Hepatocyte (in vitro differentiated cells): ENCODE results near the gene CDON. TPM values are rescaled to one million over a fixed set of nuclear protein-coding genes. Genes with fewer than 3 reads are reported as not detected.

Source experiments
- DNase-seq: peaks from one replicate; pipeline ENCODE4 v3.0.0-alpha.2; 2016; ENCODE audit warnings: low spot score
- H2AFZ ChIP-seq: fragments of 200-600 bp; sonication (generic); 2 replicates; pipeline ENCODE4 v1.6.0; 2016; ENCODE audit warnings: antibody characterized with exemption, mild to moderate bottlenecking
- H3K27ac ChIP-seq: fragments of 200-600 bp; sonication (generic); 2 replicates; pipeline ENCODE4 v1.5.1; 2016; ENCODE audit warnings: mild to moderate bottlenecking
- H3K27me3 ChIP-seq: fragments of 200-600 bp; sonication (generic); 2 replicates; pipeline ENCODE4 v1.6.1; 2016
- H3K36me3 ChIP-seq: fragments of 200-600 bp; sonication (generic); replicated peaks from 2 replicates; pipeline ENCODE4 v1.5.1; 2016; ENCODE audit warnings: low read depth; ENCODE audit not compliant: insufficient read depth
- H3K4me1 ChIP-seq: fragments of 200-600 bp; sonication (generic); 2 replicates; pipeline ENCODE4 v1.5.1; 2016; ENCODE audit warnings: mild to moderate bottlenecking, moderate library complexity; ENCODE audit not compliant: insufficient read depth
- H3K4me2 ChIP-seq: fragments of 200-600 bp; sonication (generic); 2 replicates; pipeline ENCODE4 v1.6.0; 2016
- H3K4me3 ChIP-seq: fragments of 200-600 bp; sonication (generic); 2 replicates; pipeline ENCODE4 v1.5.1; 2016; ENCODE audit warnings: mild to moderate bottlenecking
- H3K79me2 ChIP-seq: fragments of 200-600 bp; sonication (generic); 2 replicates; pipeline ENCODE4 v1.6.0; 2017; ENCODE audit warnings: mild to moderate bottlenecking
- H3K9me2 ChIP-seq: fragments of 200-600 bp; sonication (generic); replicated peaks from 2 replicates; pipeline ENCODE4 v1.6.0; 2017; ENCODE audit warnings: mild to moderate bottlenecking; ENCODE audit not compliant: insufficient read depth
- H3K9me3 ChIP-seq: fragments of 200-600 bp; sonication (generic); 2 replicates; pipeline ENCODE4 v1.5.1; 2016; ENCODE audit warnings: low read depth, mild to moderate bottlenecking
- H4K20me1 ChIP-seq: fragments of 200-600 bp; sonication (generic); 2 replicates; pipeline ENCODE4 v1.6.0; 2016; ENCODE audit warnings: mild to moderate bottlenecking; ENCODE audit not compliant: insufficient read depth, poor library complexity, severe bottlenecking
- EZH2 ChIP-seq: fragments of 200-600 bp; sonication (generic); IDR thresholded peaks from 2 replicates; pipeline ENCODE4 v1.6.1; 2016; ENCODE audit warnings: antibody characterized with exemption, mild to moderate bottlenecking, borderline replicate concordance
- EZH2phosphoT487 ChIP-seq: fragments of 200-600 bp; sonication (generic); IDR thresholded peaks from one replicate; pipeline ENCODE4 v1.6.1; 2018; ENCODE audit warnings: antibody characterized with exemption, mild to moderate bottlenecking, low read depth, moderate library complexity; ENCODE audit not compliant: unreplicated experiment, severe bottlenecking
- WGBS: methylation state at CpG from one replicate; pipeline ENCODE4 v1.1.6; 2016; ENCODE audit warnings: low lambda C conversion rate; ENCODE audit errors: missing lambda C conversion rate; 5-methylcytosine and 5-hydroxymethylcytosine counted together
- polyA plus RNA-seq: library from polyadenylated mRNA; unstranded; fragments of >200 nt; fragmentation: Nextera tagmentation; extraction: Ambion mirVana; gene quantifications from 2 replicates; pipeline ENCODE4 v1.2.1, GENCODE V29; 2016
- total RNA-seq: library from RNA; depleted of rRNA; stranded (reverse); fragments of >200 nt; gene quantifications from 2 replicates; pipeline ENCODE4 v1.2.3, GENCODE V29; 2014
- TF ChIP-seq, protein P1 (sequence below): fragments of 200-600 bp; sonication (generic); IDR thresholded peaks from 2 replicates; pipeline ENCODE4 v1.5.1; 2016; ENCODE audit warnings: antibody characterized with exemption, mild to moderate bottlenecking; ENCODE audit not compliant: poor library complexity

CDON gene
- total and polyA plus RNA-seq, 2 experiments from 2014 or later = 17.5 to 41.9 TPM

DNA sequence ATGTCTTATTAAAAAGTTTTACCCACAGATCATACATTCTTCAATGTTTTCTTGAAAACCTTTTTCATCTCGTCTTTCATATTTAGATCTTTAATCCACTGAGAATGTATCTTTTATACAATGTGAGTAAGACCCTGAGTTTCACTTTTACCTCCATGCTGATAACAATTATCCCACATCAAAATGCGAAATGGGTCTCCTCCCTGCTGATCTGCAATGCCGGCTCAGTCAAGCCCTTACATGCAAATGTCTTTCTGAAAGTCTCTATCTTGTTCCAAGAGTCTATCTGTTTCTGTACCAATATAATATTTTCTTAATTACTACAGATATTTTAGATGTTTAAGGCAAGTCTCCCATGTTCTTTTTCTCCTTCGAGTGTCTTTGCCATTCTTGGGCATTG, 50.9 kb downstream of the CDON start:
- no peaks in the 10 kb centered on the region for H4K20me1 ChIP-seq
- H3K4me2 ChIP-seq = no peak overlapping the region
- peaks cover 6% of the 10 kb centered on the region for H3K4me1 ChIP-seq
- TF ChIP-seq EZH2phosphoT487 = no peak
- no peaks in the 10 kb centered on the region for H3K79me2 ChIP-seq
- no peak overlapping the region for H3K27ac ChIP-seq
- H2AFZ ChIP-seq = no peak overlapping the region
- H3K4me3 ChIP-seq = no peak overlapping the region
- no peaks in the 10 kb centered on the region for H3K36me3 ChIP-seq
- no peaks in the 10 kb centered on the region for H3K27me3 ChIP-seq
- H3K9me2 ChIP-seq = peaks cover 3% of the 10 kb centered on the region
- H3K9me3 ChIP-seq = no peaks in the 10 kb centered on the region
- no peak for DNase-seq
- WGBS = 88% methylated on average over 4 of the region's 4 CpGs

DNA sequence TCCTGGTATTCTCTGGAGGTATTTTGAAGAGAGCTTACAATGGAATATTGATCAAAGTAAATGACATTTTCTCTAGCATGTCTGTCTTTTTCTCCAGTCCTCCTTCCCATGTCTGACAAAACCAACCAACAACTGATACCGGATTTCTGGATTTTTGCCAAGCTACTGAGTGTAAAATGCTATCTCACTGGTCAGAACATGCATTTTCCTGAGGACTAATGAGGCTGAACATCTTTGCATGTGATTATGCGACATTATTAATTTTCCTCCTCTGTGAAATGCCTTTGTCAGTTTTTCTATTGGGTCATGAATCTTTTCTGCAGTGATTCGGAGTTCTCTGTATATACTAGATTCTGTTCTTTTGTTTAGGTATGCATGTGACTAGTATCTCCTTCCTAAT, 51.4 kb downstream of the CDON start:
- Histone ChIP-seq H3K27me3 (no peaks in the 10 kb centered on the region), H3K9me3 (no peaks in the 10 kb centered on the region), H3K4me1 (peaks cover 6% of the 10 kb centered on the region), H3K79me2 (no peaks in the 10 kb centered on the region), H3K27ac (no peak overlapping the region), H3K4me3 (no peak overlapping the region), H3K9me2 (peaks cover 3% of the 10 kb centered on the region), H2AFZ (no peak overlapping the region), H3K36me3 (no peaks in the 10 kb centered on the region), H3K4me2 (no peak overlapping the region), H4K20me1 (no peaks in the 10 kb centered on the region)
- TF ChIP-seq EZH2 (no peak), EZH2phosphoT487 (no peak)
- TF ChIP-seq, protein P1, sequence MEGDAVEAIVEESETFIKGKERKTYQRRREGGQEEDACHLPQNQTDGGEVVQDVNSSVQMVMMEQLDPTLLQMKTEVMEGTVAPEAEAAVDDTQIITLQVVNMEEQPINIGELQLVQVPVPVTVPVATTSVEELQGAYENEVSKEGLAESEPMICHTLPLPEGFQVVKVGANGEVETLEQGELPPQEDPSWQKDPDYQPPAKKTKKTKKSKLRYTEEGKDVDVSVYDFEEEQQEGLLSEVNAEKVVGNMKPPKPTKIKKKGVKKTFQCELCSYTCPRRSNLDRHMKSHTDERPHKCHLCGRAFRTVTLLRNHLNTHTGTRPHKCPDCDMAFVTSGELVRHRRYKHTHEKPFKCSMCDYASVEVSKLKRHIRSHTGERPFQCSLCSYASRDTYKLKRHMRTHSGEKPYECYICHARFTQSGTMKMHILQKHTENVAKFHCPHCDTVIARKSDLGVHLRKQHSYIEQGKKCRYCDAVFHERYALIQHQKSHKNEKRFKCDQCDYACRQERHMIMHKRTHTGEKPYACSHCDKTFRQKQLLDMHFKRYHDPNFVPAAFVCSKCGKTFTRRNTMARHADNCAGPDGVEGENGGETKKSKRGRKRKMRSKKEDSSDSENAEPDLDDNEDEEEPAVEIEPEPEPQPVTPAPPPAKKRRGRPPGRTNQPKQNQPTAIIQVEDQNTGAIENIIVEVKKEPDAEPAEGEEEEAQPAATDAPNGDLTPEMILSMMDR = no peak
- WGBS = 83% methylated on average over 3 of the region's 3 CpGs
- no peak for DNase-seq

DNA sequence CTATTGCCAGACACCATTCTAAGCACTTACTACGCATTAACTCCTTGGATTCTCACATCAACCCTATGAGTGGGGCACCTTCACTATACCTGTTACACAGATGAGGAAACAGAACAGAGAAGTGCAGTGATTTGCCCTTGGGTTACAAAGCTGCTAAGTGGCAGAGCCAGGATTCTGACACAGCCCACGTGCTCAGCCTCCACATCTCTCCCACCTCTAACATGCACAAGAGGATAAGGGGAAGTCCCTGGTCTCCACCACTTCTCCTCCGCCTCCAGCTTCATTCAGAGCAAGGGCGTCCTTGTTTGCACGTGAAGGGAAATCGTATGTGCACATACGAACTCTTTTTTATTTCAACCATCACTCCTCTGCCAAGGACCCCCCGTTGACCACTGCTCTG, 53.7 kb downstream of the CDON start:
- no peaks in the 10 kb centered on the region for H3K36me3 ChIP-seq
- no peak overlapping the region for H2AFZ ChIP-seq
- 84% methylated on average over 8 of the region's 8 CpGs for WGBS
- no peaks in the 10 kb centered on the region for H4K20me1 ChIP-seq
- TF ChIP-seq, protein P1 = no peak
- TF ChIP-seq EZH2 (no peak), EZH2phosphoT487 (no peak)
- no peaks in the 10 kb centered on the region for H3K79me2 ChIP-seq
- no peak for DNase-seq
- H3K9me2 ChIP-seq = no peaks in the 10 kb centered on the region
- no peak overlapping the region for H3K4me3 ChIP-seq
- H3K27me3 ChIP-seq = no peaks in the 10 kb centered on the region
- H3K4me1 ChIP-seq = peaks cover 6% of the 10 kb centered on the region
- H3K27ac ChIP-seq = no peak overlapping the region
- no peaks in the 10 kb centered on the region for H3K9me3 ChIP-seq
- no peak overlapping the region for H3K4me2 ChIP-seq

DNA sequence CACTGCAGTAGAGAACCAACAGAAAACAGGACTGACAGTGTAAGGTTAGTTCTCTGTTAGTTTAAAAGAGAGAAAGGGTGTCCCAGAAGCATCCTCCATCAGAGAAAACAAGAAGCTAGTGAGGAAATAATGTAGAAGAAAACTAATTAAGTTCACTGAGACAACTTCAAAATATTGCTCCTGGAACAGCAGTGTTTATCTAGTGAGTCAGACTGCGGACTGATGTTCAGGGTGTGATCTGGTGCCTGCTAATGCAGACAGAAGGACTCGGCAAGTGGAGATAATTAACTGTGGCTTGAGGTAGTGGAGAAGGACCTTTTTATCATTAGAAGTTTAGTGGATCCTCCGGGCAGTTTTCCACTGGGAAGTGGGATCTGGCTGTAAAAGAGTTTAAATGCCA, 55.4 kb downstream of the CDON start:
- DNase-seq = peak; percentile 44
- H3K4me3 ChIP-seq = no peak overlapping the region
- H3K9me3 ChIP-seq = no peaks in the 10 kb centered on the region
- no peaks in the 10 kb centered on the region for H3K79me2 ChIP-seq
- no peak overlapping the region for H2AFZ ChIP-seq
- H4K20me1 ChIP-seq = no peaks in the 10 kb centered on the region
- no peak overlapping the region for H3K27ac ChIP-seq
- WGBS = 7% methylated on average over 3 of the region's 3 CpGs
- no peaks in the 10 kb centered on the region for H3K9me2 ChIP-seq
- H3K27me3 ChIP-seq = no peaks in the 10 kb centered on the region
- TF ChIP-seq EZH2 = no peak
- TF ChIP-seq, protein P1 = no peak
- H3K4me2 ChIP-seq = no peak overlapping the region
- peaks cover 6% of the 10 kb centered on the region for H3K4me1 ChIP-seq
- no peaks in the 10 kb centered on the region for H3K36me3 ChIP-seq
